Cerebellar cortex (tissue), 1 donor: ENCODE results near the gene C5orf47.
A peak's percentile ranks its signal among the peaks of the same experiment; 100 is the strongest.

Experiments used
- DNase-seq: peaks from one replicate; pipeline ENCODE4 v3.0.0-alpha.2; 2015; ENCODE audit warnings: low spot score

The C5orf47 gene, protein sequence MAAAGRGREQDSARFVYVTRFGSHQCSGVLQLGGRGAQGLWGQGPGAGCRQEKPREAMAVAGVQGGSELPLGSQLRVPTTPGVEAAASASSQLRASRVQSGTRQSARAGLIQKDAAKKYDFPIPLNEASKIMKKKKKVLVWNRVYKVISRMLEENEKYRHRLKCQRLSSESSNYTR

DNA sequence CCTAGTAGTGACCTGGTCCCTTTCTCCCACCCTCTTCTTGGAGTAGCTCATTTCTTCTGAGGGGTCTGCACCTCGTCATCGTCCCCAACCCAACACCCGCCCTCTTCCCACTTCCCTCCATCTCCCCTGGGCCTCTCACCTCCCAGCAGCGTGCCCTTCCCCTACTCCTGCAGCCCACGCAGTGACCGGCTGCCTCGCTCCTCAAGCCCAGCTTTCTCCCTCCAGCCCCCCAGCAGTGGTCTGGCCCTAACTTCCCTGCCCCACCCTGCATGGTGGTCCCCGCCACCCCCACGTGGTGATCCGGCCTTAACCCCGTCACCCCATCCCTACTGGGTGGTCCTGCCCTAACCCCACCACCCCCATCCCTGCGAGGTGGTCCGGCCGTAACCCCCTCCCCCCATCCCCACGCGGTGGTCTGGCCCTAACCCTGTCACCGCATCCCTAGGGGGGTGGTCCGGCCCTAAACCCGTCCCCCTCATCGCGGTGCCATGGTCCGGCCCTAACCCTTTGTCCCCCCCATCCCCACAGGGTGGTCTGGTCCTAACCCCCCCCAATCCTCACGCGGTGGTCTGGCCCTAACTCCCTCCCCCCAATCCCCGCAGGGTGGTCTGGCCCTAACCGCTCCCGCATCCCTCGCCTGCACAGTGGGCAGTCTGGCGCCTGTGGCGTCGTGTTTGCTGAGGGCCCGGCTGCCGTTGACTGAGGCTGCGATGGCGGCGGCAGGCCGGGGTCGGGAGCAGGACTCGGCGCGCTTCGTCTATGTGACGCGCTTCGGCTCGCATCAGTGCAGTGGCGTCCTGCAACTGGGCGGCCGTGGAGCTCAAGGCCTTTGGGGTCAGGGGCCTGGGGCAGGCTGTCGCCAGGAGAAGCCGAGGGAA, at the start of gene C5orf47:
TSS of gene C5orf47 (plus strand) at position 617 of the 878 bp plus-strand sequence. CDS start at position 711, 94 bp downstream.
- DNase-seq = no peak

DNA sequence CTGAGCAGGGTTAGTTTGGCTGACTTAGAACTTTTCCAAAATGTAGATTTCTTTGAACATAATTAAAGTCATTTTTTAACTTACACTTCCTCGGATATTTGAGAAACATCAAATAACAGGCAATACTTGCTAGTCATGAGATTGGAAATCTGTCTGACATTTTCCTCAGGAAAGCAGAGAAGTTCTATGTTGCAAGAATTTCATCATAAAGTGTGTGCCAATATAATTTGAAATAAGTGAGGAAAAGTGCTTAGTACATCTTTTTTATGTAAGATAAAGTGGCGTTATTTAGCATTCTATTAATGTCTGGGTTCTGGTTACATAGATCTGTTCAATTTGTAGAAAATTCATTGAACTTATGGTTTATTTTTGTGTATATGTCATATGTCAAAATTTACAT, 48.7 kb upstream of the C5orf47 start:
- no peak for DNase-seq

DNA sequence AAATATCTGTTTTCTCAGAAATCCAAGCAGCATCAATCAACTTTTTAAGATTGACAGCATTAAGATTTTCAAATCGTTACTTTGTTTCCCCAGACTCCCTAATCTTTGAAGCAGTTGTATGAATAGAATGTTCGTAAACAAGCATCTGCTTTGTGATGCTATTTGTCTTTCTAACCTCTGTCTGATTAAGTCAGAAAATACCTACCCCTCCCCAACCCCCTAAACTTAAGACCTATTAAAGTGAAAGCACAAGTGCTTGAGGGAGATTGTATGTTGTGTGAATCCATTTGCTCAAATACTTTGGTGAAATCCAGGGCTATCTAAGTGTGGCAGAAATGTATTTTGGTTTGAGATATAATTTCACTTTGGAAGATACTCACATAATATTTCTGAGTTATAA, 47.9 kb upstream of the C5orf47 start:
- DNase-seq = no peak

DNA sequence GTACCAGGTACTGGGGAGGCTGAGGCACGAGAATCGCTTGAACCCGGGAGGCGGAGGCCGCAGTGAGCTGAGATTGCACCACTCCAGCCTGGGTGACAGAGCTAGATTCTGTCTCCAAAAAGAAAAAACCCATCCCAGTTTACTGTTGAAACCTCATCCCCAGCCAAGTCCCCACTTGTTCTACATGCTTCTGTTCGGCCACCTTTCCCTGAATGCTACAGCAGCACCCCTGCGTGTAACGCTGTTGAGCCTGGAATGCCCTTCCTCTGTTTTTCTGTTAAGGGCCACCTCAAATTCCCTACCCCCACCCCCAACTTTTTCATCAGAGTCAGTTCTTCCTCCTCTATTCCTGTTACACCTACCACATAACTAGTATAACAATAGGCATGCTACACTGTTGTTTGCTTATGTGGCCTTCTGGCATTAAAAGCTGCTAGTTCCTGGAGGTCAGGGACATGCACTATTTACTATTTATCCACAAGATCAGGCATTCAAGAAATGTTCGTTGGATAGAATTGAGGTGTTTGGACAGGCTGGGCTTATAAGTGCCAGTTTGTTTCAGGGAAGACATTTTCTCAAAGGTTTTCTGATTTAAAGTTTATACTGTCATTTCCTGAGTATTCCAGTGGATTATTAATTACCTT, 47.1 kb upstream of the C5orf47 start:
- no peak for DNase-seq

DNA sequence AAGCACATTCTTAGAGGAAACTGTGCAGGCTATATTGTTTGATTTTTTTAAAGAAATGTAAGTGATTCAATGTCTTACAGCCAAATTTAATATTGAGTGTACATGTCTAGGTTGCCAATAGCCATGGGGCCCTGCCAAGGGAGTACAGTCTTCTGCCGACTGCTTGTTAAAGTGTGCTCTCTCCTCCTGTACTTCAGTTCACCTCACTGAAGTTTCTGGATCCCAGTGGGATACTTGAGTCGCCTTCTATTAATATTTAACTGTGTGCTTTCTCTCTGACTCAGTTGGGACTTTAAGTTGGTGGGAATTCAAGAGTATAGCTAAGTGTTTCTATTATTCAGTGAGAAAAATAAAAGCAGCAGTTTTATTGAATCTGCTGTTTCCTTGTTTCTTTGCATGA, 44.5 kb upstream of the C5orf47 start:
- DNase-seq = no peak

DNA sequence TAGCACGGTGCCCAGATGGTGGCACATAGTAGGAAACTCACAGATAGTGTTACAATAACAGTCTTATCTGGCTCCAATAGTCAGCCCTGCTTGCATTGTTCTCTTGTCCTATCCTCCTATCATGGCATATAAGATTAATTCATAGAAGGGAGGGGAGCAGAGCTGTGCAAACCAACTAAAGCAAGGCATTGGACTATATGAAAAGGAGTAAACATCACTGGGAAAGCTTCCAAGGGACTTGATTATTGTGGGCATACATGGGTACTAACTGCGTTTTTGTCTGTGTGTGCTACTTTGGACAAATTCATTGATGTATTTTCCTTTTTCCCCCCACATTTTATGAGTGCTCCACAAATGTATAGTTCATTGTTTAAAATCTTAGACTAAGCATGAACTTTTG, 43.8 kb upstream of the C5orf47 start:
- no peak for DNase-seq

DNA sequence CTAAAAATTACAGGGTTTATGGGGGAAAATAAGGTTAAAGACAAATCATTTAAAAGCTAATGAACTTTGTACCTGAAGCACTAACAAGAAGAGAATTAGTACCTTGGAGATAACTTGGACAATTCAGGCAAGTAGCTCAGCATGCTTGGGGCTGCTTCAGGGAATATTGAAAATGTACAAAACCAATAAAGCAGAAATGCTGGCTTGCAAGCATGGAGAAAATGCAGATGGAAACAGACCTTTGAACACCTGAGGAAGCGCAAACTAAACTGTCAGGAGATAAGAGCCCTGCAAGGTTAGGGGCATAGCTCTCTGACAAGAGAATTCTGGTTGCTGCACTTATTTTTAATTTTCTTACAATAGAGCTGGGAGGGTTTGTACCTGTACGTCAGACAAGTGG, 42.6 kb upstream of the C5orf47 start:
- DNase-seq = no peak

DNA sequence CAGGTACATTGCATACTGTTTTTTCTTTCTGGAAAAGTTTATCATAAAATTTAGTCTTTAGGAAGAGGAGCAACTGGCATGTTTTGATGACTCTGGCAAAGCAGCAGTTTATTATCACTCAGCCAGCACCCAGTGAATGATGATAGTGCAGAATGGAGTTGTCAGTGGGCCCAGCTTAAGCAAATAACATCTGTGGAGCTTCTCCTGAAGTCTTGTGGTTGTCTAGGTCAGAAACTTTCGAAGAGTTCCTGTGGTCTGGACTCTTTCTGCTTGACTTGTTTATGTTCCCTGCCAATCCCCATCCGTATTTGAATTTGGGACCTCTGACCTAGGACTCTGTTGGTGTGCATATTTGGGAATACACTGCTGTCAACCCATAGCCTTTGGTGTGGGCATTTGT, 38.1 kb upstream of the C5orf47 start:
- DNase-seq = no peak

DNA sequence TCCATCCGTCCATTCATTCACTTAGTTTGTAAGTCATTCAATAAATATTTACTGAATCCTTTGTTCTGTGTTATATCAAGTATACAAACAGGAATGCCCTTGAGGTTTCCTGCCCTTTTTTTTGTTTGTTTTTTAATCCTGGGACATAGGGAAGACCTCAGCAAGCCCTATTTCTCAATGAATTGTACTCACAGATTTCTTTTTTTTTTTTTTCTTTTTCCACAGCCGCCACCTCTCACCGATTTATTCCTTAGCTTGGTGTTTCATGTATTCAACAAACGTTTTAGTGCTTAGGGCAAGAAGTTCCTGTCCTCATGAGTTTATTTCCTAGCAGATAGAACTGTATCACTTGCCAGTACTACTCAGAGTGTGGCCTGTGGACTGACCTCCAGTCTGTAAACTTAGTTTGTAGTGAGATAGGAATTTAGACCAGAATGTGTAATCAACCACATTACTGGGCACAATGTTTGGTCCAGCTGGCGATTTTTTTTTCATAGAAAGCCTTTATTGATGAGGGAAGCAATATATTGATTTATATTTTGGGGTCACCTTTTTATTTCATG, 35.4 kb upstream of the C5orf47 start:
- DNase-seq = no peak

DNA sequence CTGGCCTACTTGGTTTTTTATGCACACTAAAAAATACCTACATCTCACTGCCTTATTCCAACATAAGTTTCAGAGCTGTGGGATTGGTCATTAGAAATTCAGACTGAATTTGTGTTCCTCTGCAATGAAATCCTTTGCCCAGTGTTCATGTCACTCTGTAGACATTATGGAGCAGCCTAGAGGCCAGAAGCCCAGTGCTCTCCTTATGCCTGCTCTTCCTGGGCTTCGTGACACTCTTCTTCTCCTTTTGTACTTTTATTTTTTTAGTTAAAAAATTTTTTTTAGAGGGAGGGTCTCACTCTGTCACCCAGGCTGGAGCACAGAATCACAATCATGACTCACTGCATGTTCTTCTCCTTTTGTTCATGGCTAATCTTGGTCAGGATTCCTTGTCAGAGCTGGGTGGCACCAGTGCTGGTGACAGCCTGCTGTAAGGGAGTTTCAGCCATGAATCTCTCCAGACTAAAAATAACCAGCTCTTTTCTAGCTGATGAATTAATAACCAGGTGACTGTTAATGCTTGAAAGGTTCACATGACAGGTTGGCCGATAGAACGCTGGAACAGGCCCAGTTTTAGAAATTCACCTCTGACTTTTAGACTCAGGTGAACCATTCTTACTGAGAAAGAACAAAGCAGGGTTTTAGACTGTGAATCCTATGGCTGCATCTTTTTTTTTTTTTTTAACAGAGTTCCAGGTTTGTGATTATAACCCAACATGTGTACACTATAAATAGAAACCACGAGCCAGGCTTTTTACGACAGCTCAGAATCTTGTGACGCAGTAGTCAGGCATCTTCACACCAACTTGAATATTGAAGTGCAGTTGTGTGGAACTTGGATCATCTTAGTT, 34.1 kb upstream of the C5orf47 start:
- DNase-seq = peak; percentile 55

DNA sequence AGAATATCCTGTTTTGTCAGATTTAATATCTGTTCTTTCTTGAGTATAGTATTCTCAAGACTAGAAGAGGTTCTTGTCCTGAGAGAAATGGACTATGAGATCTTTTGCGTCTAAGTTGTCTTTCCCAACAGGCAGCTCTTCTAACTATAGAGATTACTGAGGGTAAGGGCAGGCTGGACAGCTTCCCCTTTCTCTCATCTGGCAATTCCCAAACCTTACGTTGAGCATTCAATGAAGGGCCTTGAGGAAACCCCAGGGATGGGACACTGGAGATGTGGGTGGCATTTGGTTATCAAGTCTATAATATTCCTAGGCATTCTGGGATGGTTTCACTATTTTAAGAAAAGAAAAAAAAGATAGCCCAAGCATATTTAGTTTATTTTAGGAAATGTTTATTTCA, 28.0 kb upstream of the C5orf47 start:
- no peak for DNase-seq

DNA sequence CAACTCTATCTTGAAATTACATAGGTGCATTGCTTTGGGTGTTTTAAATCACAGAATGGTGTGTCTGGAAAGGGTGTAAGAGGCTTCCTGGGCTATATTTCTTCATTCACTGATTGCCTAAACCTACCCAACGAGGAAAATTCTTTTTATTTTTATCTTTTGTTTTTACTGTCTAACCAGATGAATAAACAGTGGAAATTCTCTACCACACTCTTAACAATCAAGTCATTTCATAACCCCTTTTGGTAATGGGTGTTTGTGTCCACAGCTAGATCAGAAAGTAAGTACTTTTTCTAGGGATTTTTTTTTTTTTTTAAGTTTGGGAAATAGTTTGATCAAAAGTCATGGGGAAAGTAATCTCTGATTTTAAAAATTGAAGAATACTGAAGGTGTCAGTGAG, 27.6 kb upstream of the C5orf47 start:
- DNase-seq = no peak

DNA sequence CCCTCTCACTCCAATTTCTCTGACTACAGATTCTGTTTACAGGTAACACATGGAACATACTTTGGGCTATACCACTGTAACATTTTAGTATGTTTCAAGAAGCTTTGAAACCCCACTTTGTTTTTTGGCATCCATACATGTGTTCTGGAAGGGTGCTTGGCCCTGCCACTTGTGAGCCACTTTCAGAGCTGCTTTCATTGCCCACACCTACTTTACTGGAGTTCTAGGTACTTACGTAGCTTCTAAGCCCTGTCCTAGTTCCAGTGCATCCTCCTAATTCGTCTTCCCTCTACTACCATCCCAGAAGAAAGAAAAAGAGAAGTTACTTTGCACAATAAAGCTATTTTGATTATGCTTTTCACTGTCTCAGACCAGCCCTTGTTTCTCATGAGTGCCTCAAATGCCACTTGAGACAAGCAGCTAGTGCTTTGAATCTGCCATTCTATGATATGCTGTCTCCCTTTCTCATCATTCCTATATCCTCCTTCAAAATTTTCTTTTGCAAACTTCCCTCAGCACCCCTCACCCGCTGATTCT, 26.5 kb upstream of the C5orf47 start:
- no peak for DNase-seq

DNA sequence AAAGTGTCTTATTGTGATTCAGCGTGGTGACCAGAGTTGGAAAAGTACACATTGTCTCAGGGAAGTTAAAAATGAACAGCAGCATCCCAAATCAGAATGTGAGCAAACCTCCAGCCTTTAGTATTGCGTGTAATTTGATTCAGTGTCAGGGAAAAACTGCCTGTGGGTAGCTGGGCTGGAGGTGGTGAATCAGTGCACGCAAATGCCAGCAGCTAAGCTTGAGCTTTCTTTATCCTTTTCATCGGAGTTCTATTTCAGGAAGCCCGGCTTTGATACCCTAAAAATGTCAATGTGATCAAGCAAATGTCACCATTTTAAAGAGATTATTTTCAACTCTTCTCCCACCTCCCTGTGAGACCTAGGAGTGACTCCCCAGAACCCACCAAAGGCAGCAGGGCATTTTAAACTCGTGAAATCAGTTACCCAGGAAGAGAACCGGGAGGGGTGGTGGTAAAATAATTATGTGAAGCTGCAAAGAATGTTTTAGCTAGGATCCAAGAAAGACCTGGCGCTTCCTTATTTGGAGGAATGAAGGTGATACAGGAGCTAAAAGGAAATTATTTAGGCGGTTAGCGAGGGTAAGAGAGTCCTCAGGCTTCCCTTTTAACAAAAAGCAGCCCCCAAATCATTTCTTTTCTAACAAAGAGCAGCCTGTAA, 25.7 kb upstream of the C5orf47 start:
- peak; percentile 33 for DNase-seq

DNA sequence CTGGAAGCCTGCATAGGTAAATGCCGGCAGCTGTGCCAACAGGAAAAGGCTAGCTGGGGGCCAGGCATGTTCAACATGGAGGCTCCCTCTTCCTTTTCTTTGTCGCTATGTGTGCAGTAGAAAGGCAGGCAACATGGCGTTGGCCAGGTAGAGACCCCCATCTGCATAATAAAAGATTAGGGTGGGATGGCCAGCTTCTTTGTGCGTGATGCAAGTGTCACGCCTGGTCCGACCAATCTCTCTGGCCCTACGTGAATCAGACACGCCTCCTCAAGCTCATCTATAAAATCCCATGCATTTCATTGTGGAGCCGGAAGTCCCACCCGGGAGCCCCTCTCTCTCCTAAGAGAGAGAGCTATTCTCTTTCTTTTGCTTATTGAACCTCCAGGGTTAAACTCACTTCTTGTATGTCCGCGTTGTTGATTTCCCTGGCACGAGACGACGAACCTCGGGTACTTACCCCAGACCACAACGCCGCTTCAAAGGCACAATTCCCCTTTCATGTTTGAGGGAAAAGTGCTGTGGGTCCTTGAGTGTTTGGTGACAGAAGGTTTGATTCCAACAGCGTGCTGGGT, 25.0 kb upstream of the C5orf47 start:
- DNase-seq = peak; percentile 59

DNA sequence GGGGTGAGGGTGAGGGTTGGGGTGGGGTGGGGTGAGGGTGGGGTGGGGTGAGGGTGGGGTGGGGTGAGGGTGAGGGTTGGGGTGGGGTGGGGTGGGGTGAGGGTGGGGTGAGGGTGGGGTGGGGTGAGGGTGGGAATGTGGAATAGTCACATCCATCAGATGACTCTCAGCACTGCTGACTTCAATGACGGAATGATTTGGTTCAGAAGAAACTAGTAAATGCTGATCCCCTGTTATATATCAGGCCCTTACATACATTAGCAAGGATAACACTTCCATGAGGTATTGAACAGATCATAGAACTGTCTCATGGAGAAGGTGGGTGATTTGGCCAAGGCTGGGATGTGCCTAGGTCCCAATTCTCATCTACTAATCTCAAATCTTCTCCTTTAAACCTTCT, 24.5 kb upstream of the C5orf47 start:
- no peak for DNase-seq

DNA sequence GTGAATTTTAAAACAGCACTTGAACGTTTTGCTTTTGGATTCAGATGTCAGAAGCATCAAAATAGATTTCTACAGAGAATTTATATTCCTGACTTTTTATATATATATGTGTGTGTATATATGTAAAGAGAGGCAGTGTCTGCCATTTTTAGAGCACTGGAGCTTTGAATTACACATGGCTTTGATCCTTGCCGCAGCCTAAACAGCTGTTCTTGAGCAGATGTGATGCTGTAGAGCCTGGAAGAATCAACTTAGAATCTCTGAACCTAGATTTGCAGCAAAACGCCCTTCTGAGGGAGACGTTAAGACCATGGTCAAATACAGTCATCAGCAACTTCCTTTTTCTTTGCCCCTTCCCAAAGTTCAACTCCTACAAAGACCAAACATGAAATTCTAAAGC, 21.7 kb upstream of the C5orf47 start:
- DNase-seq = no peak

DNA sequence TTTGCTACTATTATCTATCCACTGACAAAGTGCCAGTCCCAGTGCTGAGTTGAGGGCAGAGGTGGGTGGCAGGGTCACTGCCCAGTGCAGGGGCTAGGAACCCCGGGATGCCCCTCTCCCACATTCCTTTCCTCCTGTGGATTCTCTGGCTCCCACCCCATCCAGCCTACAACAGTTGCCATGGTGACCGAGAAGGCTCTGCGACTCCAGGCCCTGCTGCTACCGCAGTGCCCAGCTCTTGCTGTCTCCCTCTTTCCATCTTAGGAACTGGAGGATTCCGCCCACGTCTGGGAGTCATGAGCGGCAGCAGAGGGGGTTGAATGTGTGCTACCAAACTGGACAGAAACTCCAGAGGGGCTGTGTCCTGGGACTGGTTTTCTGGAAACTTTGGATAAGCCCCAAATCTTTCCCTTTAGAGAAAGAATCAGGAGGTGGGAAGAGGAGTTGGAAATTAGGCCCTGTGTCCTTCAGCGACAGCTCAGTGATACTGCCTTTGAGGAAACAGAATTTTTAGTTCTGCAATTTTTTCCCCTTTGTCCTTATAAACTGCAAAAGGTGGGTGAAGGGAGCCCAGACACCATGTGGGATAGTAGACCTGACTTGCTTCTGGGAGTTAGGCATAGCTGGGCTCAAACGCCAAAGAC, 20.7 kb upstream of the C5orf47 start:
- DNase-seq = no peak

DNA sequence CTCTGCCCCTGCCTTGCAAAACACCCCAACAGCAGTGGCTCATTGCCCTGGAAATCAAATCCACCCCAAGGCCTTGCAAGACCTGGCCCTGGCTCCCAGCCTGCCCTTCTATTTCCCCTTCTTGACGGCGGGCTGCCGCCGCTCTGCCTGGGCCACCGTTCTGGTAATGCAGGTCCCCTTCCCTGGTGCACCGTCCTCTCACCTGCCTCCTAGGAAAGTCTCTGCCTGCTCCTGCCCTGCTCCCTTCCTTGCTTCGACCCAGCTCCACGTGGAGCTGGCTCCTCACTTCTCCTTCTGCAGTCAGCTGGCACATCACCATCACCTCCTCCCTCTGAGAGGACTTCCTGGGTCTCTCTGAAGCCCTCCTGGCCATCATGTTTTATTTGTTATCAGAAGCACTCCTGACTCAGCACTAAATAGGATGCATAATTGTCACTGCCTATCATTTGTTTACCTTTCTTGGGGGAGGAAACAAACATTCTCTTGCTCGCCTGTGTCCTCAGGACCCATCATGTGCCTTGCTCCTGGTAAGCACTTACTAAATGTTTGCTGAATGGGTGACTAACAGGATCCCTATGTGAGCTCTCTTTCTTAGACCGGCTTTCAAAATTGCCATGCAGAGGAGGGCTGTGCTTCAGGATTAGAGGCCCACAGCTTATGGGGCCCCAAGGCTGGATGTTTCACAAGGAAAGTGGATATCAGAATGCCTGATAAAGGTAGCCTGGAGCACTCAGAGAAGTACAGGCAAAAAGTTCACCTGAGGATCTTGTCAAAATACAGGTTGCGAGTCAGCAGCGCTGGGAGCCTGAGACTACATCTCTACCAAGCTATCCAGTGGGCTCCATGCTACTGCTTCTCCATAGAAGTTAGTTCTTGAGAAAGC, 19.6 kb upstream of the C5orf47 start:
- DNase-seq = no peak
